SK-N-MC (cell line): ENCODE data around the gene ZNF189.

Experiments
- EZH2 ChIP-seq: fragments of 200-600 bp; sonication (generic); IDR thresholded peaks from one replicate; pipeline ENCODE4 v1.6.1; 2017; ENCODE audit warnings: antibody characterized with exemption
- FOXP2 ChIP-seq: optimal IDR thresholded peaks from 2 replicates; pipeline ENCODE3; 2011; ENCODE audit warnings: mild to moderate bottlenecking, moderate library complexity; ENCODE audit not compliant: insufficient read depth; ENCODE audit errors: extremely low read length, control extremely low read depth
- POLR2AphosphoS5 ChIP-seq: IDR thresholded peaks from 2 replicates; pipeline ENCODE4 v1.6.1; 2012; ENCODE audit warnings: mild to moderate bottlenecking, low read depth, low read length, borderline replicate concordance

DNA sequence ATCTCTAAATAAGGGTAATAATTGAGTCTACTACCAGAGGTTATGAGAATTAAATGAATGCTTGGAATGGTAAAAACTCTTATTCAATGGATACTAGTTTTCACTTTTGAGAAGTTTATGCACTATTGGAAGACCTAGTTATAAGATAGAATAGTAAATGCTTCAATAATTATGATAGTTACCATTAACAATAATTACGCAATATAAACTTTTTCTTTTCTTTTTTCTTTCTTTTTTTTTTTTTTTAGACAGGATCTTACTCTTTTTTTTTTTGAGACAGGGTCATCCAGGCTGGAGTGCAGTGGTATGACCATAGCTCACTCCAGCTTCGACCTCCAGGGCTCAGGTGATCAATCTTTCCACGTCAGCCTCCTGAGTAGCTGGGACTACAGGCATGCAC, 30.3 kb downstream of the ZNF189 start:
- TF ChIP-seq POLR2AphosphoS5 = no peak
- TF ChIP-seq EZH2 = no peak
- no peak for TF ChIP-seq FOXP2
